LNCaP clone FGC (cell line): ENCODE data around the gene GATD1.
A peak's percentile ranks its signal among the peaks of the same experiment; 100 is the strongest.

Experiments
- DNase-seq: peaks from one replicate; pipeline ENCODE4 v3.0.0-alpha.2; 2011; ENCODE audit warnings: low read depth
- H3K4me3 ChIP-seq: 2 replicates; pipeline ENCODE4 v1.5.1; 2011; ENCODE audit warnings: mild to moderate bottlenecking, low read depth, low read length, control low read depth
- CTCF ChIP-seq: IDR thresholded peaks from 2 replicates; pipeline ENCODE4 v1.5.1; 2012; ENCODE audit warnings: mild to moderate bottlenecking; ENCODE audit not compliant: control insufficient read depth, insufficient read depth; ENCODE audit errors: extremely low read depth

GATD1 gene

GRCh38 chr11:724049-724777 lies 53.1 kb downstream of the GATD1 start:
- DNase-seq = no peak
- no peak for TF ChIP-seq CTCF

GRCh38 chr11:723120-723883 lies 54.0 kb downstream of the GATD1 start:
- H3K4me3 ChIP-seq = no peak overlapping the region
- TF ChIP-seq CTCF = peak; percentile 46
- no peak for DNase-seq

More at GRCh38 chr11:724049-724777, 53.1 kb downstream of the GATD1 start:
- H3K4me3 ChIP-seq = no peak overlapping the region

- no peak overlapping the region for H3K4me3 ChIP-seq
- TF ChIP-seq CTCF = no peak
- no peak for DNase-seq
Measured at GRCh38 chr11:722346-722811, 54.9 kb downstream of the GATD1 start.

GRCh38 chr11:721741-722345 lies 55.4 kb downstream of the GATD1 start:
- no peak for TF ChIP-seq CTCF
- DNase-seq = no peak
- no peak overlapping the region for H3K4me3 ChIP-seq

GRCh38 chr11:721247-721740 lies 56.0 kb downstream of the GATD1 start:
- H3K4me3 ChIP-seq = no peak overlapping the region
- no peak for DNase-seq
- no peak for TF ChIP-seq CTCF

- DNase-seq = no peak
- TF ChIP-seq CTCF = no peak
- no peak overlapping the region for H3K4me3 ChIP-seq
Measured at GRCh38 chr11:720642-721246, 56.5 kb downstream of the GATD1 start.
